Measurements from ENCODE around the gene TRIP11. TPM values are rescaled to one million over a fixed set of nuclear protein-coding genes. Genes with fewer than 3 reads are reported as not detected.

TRIP11 gene
- total RNA-seq, 3 donors from 2014 or later, result 39.7 to 64.1 (median 41.1) TPM

GRCh38 chr14:91975763-91976162 is 64.1 kb downstream of the TRIP11 start:
- H3K36me3 ChIP-seq, result no peaks in the 10 kb centered on the region
- H3K4me3 ChIP-seq, result no peak overlapping the region

GRCh38 chr14:91971188-91971778 is 68.6 kb downstream of the TRIP11 start:
- intact Hi-C loops (cut with DNase I; ENCODE audit: low total_unique reads), result no loop called here
- Histone ChIP-seq H3K9me3 (no peaks in the 10 kb centered on the region), H3K4me1 (no peaks in the 10 kb centered on the region), H3K27ac (no peak overlapping the region), H3K4me3 (no peak overlapping the region), H3K36me3 (no peaks in the 10 kb centered on the region), H3K27me3 (no peaks in the 10 kb centered on the region)
- no peak for TF ChIP-seq POLR2AphosphoS5 (IDR thresholded peaks at IDR 0.05)
- no peak for TF ChIP-seq POLR2A (IDR thresholded peaks at IDR 0.05)
- no peak for TF ChIP-seq CTCF (IDR thresholded peaks at IDR 0.05)
- no peak for DNase-seq (ENCODE audit: low spot score in 2 of 2)

More at GRCh38 chr14:91975763-91976162, 64.1 kb downstream of the TRIP11 start:
- Histone ChIP-seq H3K27me3 (no peaks in the 10 kb centered on the region), H3K9me3 (no peaks in the 10 kb centered on the region), H3K4me1 (no peaks in the 10 kb centered on the region), H3K27ac (no peak overlapping the region)
- no peak for DNase-seq (ENCODE audit: low spot score in 2 of 2)
- TF ChIP-seq CTCF (IDR thresholded peaks at IDR 0.05) (no peak), POLR2AphosphoS5 (IDR thresholded peaks at IDR 0.05) (no peak), POLR2A (IDR thresholded peaks at IDR 0.05) (no peak)
- intact Hi-C loops (cut with DNase I; ENCODE audit: low total_unique reads), result no loop called here

- H3K27me3 ChIP-seq, result no peaks in the 10 kb centered on the region
- no peak for DNase-seq (ENCODE audit: low spot score in 2 of 2)
- H3K9me3 ChIP-seq, result no peaks in the 10 kb centered on the region
- H3K4me1 ChIP-seq, result no peaks in the 10 kb centered on the region
- TF ChIP-seq POLR2A (IDR thresholded peaks at IDR 0.05) (no peak), POLR2AphosphoS5 (IDR thresholded peaks at IDR 0.05) (no peak), CTCF (IDR thresholded peaks at IDR 0.05) (no peak)
- H3K36me3 ChIP-seq, result no peaks in the 10 kb centered on the region
- no peak overlapping the region for H3K4me3 ChIP-seq
- no peak overlapping the region for H3K27ac ChIP-seq
- intact Hi-C loops (cut with DNase I; ENCODE audit: low total_unique reads), result no loop called here
Observed at GRCh38 chr14:91968280-91968679, 71.6 kb downstream of the TRIP11 start.

GRCh38 chr14:91964724-91965123 is 75.1 kb downstream of the TRIP11 start:
- H3K36me3 ChIP-seq, result no peaks in the 10 kb centered on the region
- TF ChIP-seq POLR2A (IDR thresholded peaks at IDR 0.05) (no peak), POLR2AphosphoS5 (IDR thresholded peaks at IDR 0.05) (no peak), CTCF (IDR thresholded peaks at IDR 0.05) (no peak)
- no peaks in the 10 kb centered on the region for H3K27me3 ChIP-seq
- intact Hi-C loops (cut with DNase I; ENCODE audit: low total_unique reads), result no loop called here
- H3K27ac ChIP-seq, result no peak overlapping the region
- H3K4me3 ChIP-seq, result no peak overlapping the region
- no peak for DNase-seq (ENCODE audit: low spot score in 2 of 2)
- H3K4me1 ChIP-seq, result no peaks in the 10 kb centered on the region
- no peaks in the 10 kb centered on the region for H3K9me3 ChIP-seq

GRCh38 chr14:91964011-91964410 is 75.8 kb downstream of the TRIP11 start:
- Histone ChIP-seq H3K27ac (no peak overlapping the region), H3K4me3 (no peak overlapping the region), H3K4me1 (no peaks in the 10 kb centered on the region), H3K27me3 (no peaks in the 10 kb centered on the region), H3K9me3 (no peaks in the 10 kb centered on the region), H3K36me3 (no peaks in the 10 kb centered on the region)
- intact Hi-C loops (cut with DNase I; ENCODE audit: low total_unique reads), result no loop called here
- no peak for TF ChIP-seq POLR2AphosphoS5 (IDR thresholded peaks at IDR 0.05)
- no peak for TF ChIP-seq POLR2A (IDR thresholded peaks at IDR 0.05)
- TF ChIP-seq CTCF (IDR thresholded peaks at IDR 0.05), result no peak
- no peak for DNase-seq (ENCODE audit: low spot score in 2 of 2)

All from breast epithelium (tissue), 4 donors.